IMR-90 (cell line): ENCODE results near the gene TOMM6. TPM values are rescaled to one million over a fixed set of nuclear protein-coding genes. Genes with fewer than 3 reads are reported as not detected.

Source experiments
- ATAC-seq: fragments of 200-7000 bp; cut with Tn5 transposase; 2 replicates; pipeline ENCODE4 v1.9.1; 2020; ENCODE audit warnings: low read depth, mild to moderate bottlenecking, moderate library complexity
- BruUV-seq: library from RNA; stranded (reverse); fragments of 400-500 nt; replicated peaks from 2 replicates; lab custom pipeline; 2021; lab: Mats Ljungman, UMichigan
- CTCF ChIA-PET: fragments of 300-600 bp; formaldehyde crosslinking; extraction: SDS; loops from one replicate; lab custom pipeline; 2021; ENCODE audit warnings: antibody characterized with exemption; lab: Yijun Ruan, JAX
- POLR2A ChIA-PET: fragments of 300-600 bp; sonication (Branson Sonifier 250); formaldehyde crosslinking; loops from one replicate; lab custom pipeline; 2022; ENCODE audit warnings: antibody characterized with exemption; ENCODE audit not compliant: unreplicated experiment; lab: Charles Lee
- DNase-seq: peaks from one replicate; pipeline ENCODE4 v3.0.0; 2013
- H2AFZ ChIP-seq: replicated peaks from 2 replicates; pipeline ENCODE3; 2013; ENCODE audit warnings: low read length, mild to moderate bottlenecking; ENCODE audit not compliant: poor library complexity
- H2AK5ac ChIP-seq: 2 replicates; pipeline ENCODE4 v1.6.1; 2013; ENCODE audit warnings: low read depth, low read length, inconsistent platforms
- H2AK9ac ChIP-seq: replicated peaks from 2 replicates; pipeline ENCODE3; 2013; ENCODE audit warnings: mild to moderate bottlenecking, low read depth, low read length, moderate library complexity; ENCODE audit not compliant: poor library complexity
- H2BK120ac ChIP-seq: 2 replicates; pipeline ENCODE4 v1.6.1; 2013; ENCODE audit warnings: low read depth, low read length, inconsistent platforms
- H2BK15ac ChIP-seq: 3 replicates; pipeline ENCODE4 v1.6.1; 2013; ENCODE audit warnings: low read depth, low read length, inconsistent platforms
- H2BK20ac ChIP-seq: 2 replicates; pipeline ENCODE4 v1.6.1; 2013; ENCODE audit warnings: low read depth, mild to moderate bottlenecking, inconsistent platforms, low read length, moderate library complexity
- H2BK5ac ChIP-seq: 2 replicates; pipeline ENCODE4 v1.6.1; 2013; ENCODE audit warnings: mild to moderate bottlenecking, low read depth, low read length, inconsistent platforms; ENCODE audit not compliant: poor library complexity, severe bottlenecking
- H3K14ac ChIP-seq: replicated peaks from 2 replicates; pipeline ENCODE4 v1.6.1; 2013; ENCODE audit warnings: low read depth, low read length, inconsistent platforms
- H3K18ac ChIP-seq: 2 replicates; pipeline ENCODE4 v1.6.1; 2013; ENCODE audit warnings: low read depth, low read length, control low read depth
- H3K23ac ChIP-seq: 2 replicates; pipeline ENCODE4 v1.6.1; 2013; ENCODE audit warnings: low read depth, low read length, inconsistent platforms
- H3K27ac ChIP-seq: 2 replicates; pipeline ENCODE4 v1.5.1; 2013; ENCODE audit warnings: mild to moderate bottlenecking, control low read depth, low read length; ENCODE audit not compliant: insufficient read depth
- H3K27me3 ChIP-seq: 2 replicates; pipeline ENCODE4 v1.6.1; 2013; ENCODE audit warnings: low read length; ENCODE audit not compliant: control insufficient read depth, insufficient read depth
- H3K36me3 ChIP-seq: 2 replicates; pipeline ENCODE4 v1.6.1; 2013; ENCODE audit warnings: low read length, mixed read lengths; ENCODE audit not compliant: control insufficient read depth, insufficient read depth
- H3K4ac ChIP-seq: 2 replicates; pipeline ENCODE4 v1.6.1; 2013; ENCODE audit warnings: low read depth, low read length, inconsistent platforms
- H3K4me1 ChIP-seq: 2 replicates; pipeline ENCODE4 v1.6.1; 2013; ENCODE audit warnings: low read length, mixed read lengths; ENCODE audit not compliant: control insufficient read depth, insufficient read depth
- H3K4me2 ChIP-seq: 2 replicates; pipeline ENCODE4 v1.6.1; 2013; ENCODE audit warnings: low read depth, mild to moderate bottlenecking, control low read depth, low read length, moderate library complexity
- H3K4me3 ChIP-seq: 2 replicates; pipeline ENCODE4 v1.5.1; 2013; ENCODE audit warnings: low read depth, mild to moderate bottlenecking, control low read depth, low read length, moderate library complexity; ENCODE audit not compliant: insufficient read depth
- H3K56ac ChIP-seq: 2 replicates; pipeline ENCODE4 v1.6.1; 2013; ENCODE audit warnings: low read length, inconsistent platforms; ENCODE audit not compliant: insufficient read depth; ENCODE audit errors: extremely low read depth
- H3K79me1 ChIP-seq, 2 experiments: 2 replicates each; pipeline ENCODE4 v1.6.1; 2013; ENCODE audit warnings: low read length in 2 of 2, inconsistent platforms in 1 of 2, low read depth in 1 of 2
- H3K9ac ChIP-seq: 2 replicates; pipeline ENCODE4 v1.6.1; 2013; ENCODE audit warnings: low read depth, low read length, control low read depth
- H3K9me1 ChIP-seq: 2 replicates; pipeline ENCODE4 v1.6.1; 2013; ENCODE audit warnings: low read length, inconsistent platforms; ENCODE audit not compliant: insufficient read depth
- H3K9me3 ChIP-seq: 2 replicates; pipeline ENCODE4 v1.6.1; 2013; ENCODE audit warnings: low read length; ENCODE audit not compliant: control insufficient read depth, insufficient read depth
- H4K20me1 ChIP-seq: 2 replicates; pipeline ENCODE4 v1.6.1; 2013; ENCODE audit warnings: low read length, inconsistent platforms; ENCODE audit not compliant: insufficient read depth
- H4K5ac ChIP-seq: 2 replicates; pipeline ENCODE4 v1.6.1; 2013; ENCODE audit warnings: mild to moderate bottlenecking, low read depth, low read length, control low read depth
- H4K8ac ChIP-seq, 2 experiments: 2 replicates each; pipeline ENCODE4 v1.6.1; 2013; ENCODE audit warnings: low read depth in 2 of 2, low read length in 2 of 2, control low read depth in 1 of 2, inconsistent platforms in 1 of 2
- H4K91ac ChIP-seq: 2 replicates; pipeline ENCODE4 v1.6.1; 2013; ENCODE audit warnings: low read depth, low read length, inconsistent platforms; ENCODE audit not compliant: insufficient read depth
- BHLHE40 ChIP-seq: fragments of 150-350 bp; IDR thresholded peaks from 2 replicates; pipeline ENCODE4 v1.6.1; 2016; ENCODE audit warnings: mild to moderate bottlenecking, low read depth, low read length
- CEBPB ChIP-seq: IDR thresholded peaks from 2 replicates; pipeline ENCODE4 v1.6.1; 2012; ENCODE audit warnings: low read depth, low read length, improper control_type of control experiment
- ELK1 ChIP-seq: fragments of 150-350 bp; IDR thresholded peaks from 2 replicates; pipeline ENCODE4 v1.6.1; 2016; ENCODE audit warnings: low read depth, mild to moderate bottlenecking, low read length, moderate library complexity, borderline replicate concordance
- FOS ChIP-seq: fragments of 150-350 bp; IDR thresholded peaks from 2 replicates; pipeline ENCODE4 v1.6.1; 2016; ENCODE audit warnings: low read depth, low read length
- MAFK ChIP-seq: IDR thresholded peaks from 2 replicates; pipeline ENCODE4 v1.6.1; 2012; ENCODE audit warnings: low read depth, low read length, improper control_type of control experiment
- MAZ ChIP-seq: IDR thresholded peaks from 2 replicates; pipeline ENCODE4 v1.6.1; 2012; ENCODE audit warnings: low read depth, mild to moderate bottlenecking, low read length, improper control_type of control experiment, moderate library complexity, borderline replicate concordance
- MXI1 ChIP-seq: IDR thresholded peaks from 2 replicates; pipeline ENCODE4 v1.6.1; 2012; ENCODE audit warnings: low read depth, mild to moderate bottlenecking, low read length, moderate library complexity, borderline replicate concordance
- NFE2L2 ChIP-seq: fragments of 150-350 bp; IDR thresholded peaks from 2 replicates; pipeline ENCODE4 v1.6.1; 2016; ENCODE audit warnings: low read depth, mild to moderate bottlenecking, low read length
- POLR2A ChIP-seq: IDR thresholded peaks from 2 replicates; pipeline ENCODE4 v1.6.1; 2012; ENCODE audit warnings: mild to moderate bottlenecking, low read depth, low read length
- RAD21 ChIP-seq: IDR thresholded peaks from 2 replicates; pipeline ENCODE4 v1.6.1; 2012; ENCODE audit warnings: low read length, improper control_type of control experiment
- RCOR1 ChIP-seq: IDR thresholded peaks from 2 replicates; pipeline ENCODE4 v1.6.1; 2012; ENCODE audit warnings: mild to moderate bottlenecking, low read length, improper control_type of control experiment; ENCODE audit not compliant: insufficient replicate concordance
- RFX5 ChIP-seq: IDR thresholded peaks from 2 replicates; pipeline ENCODE4 v1.8.0; 2012; ENCODE audit warnings: low read depth, mild to moderate bottlenecking, low read length, moderate library complexity
- SMC3 ChIP-seq: fragments of 150-350 bp; IDR thresholded peaks from 2 replicates; pipeline ENCODE4 v1.6.1; 2016; ENCODE audit warnings: low read depth, mild to moderate bottlenecking, antibody characterized with exemption, low read length, moderate library complexity
- USF2 ChIP-seq: fragments of 150-350 bp; IDR thresholded peaks from 2 replicates; pipeline ENCODE4 v1.6.1; 2017; ENCODE audit warnings: mild to moderate bottlenecking, antibody characterized with exemption, low read length, low read depth
- WGBS, 2 experiments: methylation state at CpG; one replicate each; pipeline versions ENCODE4 v1.1.5 to v1.1.7; 2013; ENCODE audit warnings: missing lambda C conversion rate in 2 of 2; ENCODE audit not compliant: insufficient read length in 1 of 2; ENCODE audit errors: extremely low coverage in 2 of 2; 5-methylcytosine and 5-hydroxymethylcytosine counted together
- dilution Hi-C: fragments of 300-500 bp; cut with HindIII; formaldehyde crosslinking; loops from one replicate; pipeline ENCODE4 v1.14.3; 2018; ENCODE audit warnings: low sequenced_read_pairs; ENCODE audit not compliant: unreplicated experiment
- in situ Hi-C: fragments of 300-500 bp; cut with MboI; formaldehyde crosslinking; loops from 3 replicates; pipeline ENCODE4 v1.14.3; 2019; ENCODE audit warnings: low sequenced_read_pairs, inconsistent platforms, mixed read lengths
- intact Hi-C: fragments of 100-400 bp; cut with micrococcal nuclease; formaldehyde crosslinking; loops from 2 replicates; pipeline ENCODE4 v1.10.0; 2022
- polyA plus RNA-seq, 3 experiments: library from polyadenylated mRNA; depleted of rRNA; stranded (reverse); fragments of >200 nt; gene quantifications; 2 replicates each; pipeline ENCODE4 v1.2.3, GENCODE V29; 2012; ENCODE audit warnings: low replicate concordance in 1 of 3
- total RNA-seq: library from RNA; depleted of rRNA; stranded (reverse); fragments of >200 nt; gene quantifications from 2 replicates; pipeline ENCODE4 v1.2.3, GENCODE V29; 2012
- TF ChIP-seq, protein P1 (sequence below): conservative IDR thresholded peaks from 2 replicates; pipeline ENCODE4 v1.5.1; 2012; ENCODE audit warnings: mild to moderate bottlenecking, low read depth, low read length, improper control_type of control experiment

Gene TOMM6
- total and polyA plus RNA-seq, 2 of the 4 experiments (the other 2 are of a cell fraction): 128 to 227 TPM

DNA sequence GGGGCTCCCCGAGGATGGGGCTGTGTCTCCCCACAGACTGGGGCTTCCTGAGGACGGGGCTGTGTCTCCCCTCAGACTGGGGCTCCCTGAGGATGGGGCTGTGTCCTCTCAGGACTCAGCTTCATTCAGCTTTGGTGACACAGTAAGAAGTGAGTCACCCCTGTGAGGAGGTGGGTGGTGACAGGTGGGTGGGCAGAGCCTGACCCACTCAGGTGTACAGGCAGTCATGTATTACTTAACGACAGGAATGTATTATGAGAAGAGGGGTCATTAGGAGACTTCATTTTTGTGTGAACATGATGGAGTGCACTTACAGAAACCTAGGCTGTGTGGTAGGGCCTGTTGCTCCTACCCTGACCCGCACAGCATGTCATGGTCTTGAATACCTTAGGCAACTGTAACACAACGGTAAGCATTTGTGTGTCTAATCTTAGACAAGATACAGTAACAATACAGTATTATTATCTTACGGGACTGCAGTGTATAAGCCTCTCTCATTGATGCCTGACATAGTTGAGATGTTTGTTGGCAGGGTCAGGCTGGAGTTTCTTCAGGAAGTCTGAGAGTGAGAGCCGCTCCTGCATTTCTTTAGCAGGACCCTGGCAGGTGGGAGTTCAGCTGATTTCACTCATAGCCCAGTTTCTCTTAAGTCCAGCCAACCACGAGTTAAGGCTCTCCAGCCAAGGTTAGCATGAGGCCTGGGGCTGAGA is 29.4 kb upstream of the TOMM6 start:
- Histone ChIP-seq H3K56ac (no peak overlapping the region), H3K9me1 (no peaks in the 10 kb centered on the region; the same call in 1 of the 2 replicates), H2BK120ac (no peak overlapping the region), H2AFZ (no peak overlapping the region), H3K4me3 (no peak overlapping the region), H4K5ac (no peak overlapping the region), H3K9ac (no peak overlapping the region), H2AK5ac (no peak overlapping the region), H3K14ac (no peak overlapping the region), H3K36me3 (no peaks in the 10 kb centered on the region), H3K18ac (no peak overlapping the region), H3K79me1 (no peaks in the 10 kb centered on the region), H3K27ac (no peak overlapping the region), H3K4me2 (no peak overlapping the region), H3K4ac (no peak overlapping the region), H4K20me1 (no peaks in the 10 kb centered on the region), H3K27me3 (peaks cover 34% of the 10 kb centered on the region), H3K9me3 (no peaks in the 10 kb centered on the region), H4K8ac (no peak overlapping the region), H3K23ac (no peak overlapping the region), H4K91ac (no peak overlapping the region), H3K4me1 (peaks cover 3% of the 10 kb centered on the region; the same call in 1 of the 2 replicates), H2BK5ac (no peak overlapping the region), H2AK9ac (no peak overlapping the region), H2BK15ac (no peak overlapping the region), H2BK20ac (no peak overlapping the region)
- intact Hi-C loops: no loop called here
- no TSS peak for BruUV-seq
- ChIA-PET CTCF (no interaction called here), POLR2A (no interaction called here)
- DNase-seq: peak; percentile 29
- no CpG with 5 or more reads among the region's 8 CpGs for WGBS, 2 experiments
- in situ Hi-C loops: no loop called here
- dilution Hi-C loops: no loop called here
- peak; percentile 71 for ATAC-seq
- no peak for TF ChIP-seq SMC3
- TF ChIP-seq POLR2A: no peak
- TF ChIP-seq RFX5: no peak
- TF ChIP-seq MAFK: no peak
- TF ChIP-seq RAD21: no peak
- TF ChIP-seq, protein P1, sequence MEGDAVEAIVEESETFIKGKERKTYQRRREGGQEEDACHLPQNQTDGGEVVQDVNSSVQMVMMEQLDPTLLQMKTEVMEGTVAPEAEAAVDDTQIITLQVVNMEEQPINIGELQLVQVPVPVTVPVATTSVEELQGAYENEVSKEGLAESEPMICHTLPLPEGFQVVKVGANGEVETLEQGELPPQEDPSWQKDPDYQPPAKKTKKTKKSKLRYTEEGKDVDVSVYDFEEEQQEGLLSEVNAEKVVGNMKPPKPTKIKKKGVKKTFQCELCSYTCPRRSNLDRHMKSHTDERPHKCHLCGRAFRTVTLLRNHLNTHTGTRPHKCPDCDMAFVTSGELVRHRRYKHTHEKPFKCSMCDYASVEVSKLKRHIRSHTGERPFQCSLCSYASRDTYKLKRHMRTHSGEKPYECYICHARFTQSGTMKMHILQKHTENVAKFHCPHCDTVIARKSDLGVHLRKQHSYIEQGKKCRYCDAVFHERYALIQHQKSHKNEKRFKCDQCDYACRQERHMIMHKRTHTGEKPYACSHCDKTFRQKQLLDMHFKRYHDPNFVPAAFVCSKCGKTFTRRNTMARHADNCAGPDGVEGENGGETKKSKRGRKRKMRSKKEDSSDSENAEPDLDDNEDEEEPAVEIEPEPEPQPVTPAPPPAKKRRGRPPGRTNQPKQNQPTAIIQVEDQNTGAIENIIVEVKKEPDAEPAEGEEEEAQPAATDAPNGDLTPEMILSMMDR: no peak
- no peak for TF ChIP-seq ELK1
- no peak for TF ChIP-seq FOS
- TF ChIP-seq NFE2L2: no peak
- no peak for TF ChIP-seq RCOR1
- no peak for TF ChIP-seq MXI1
- TF ChIP-seq CEBPB: no peak
- TF ChIP-seq BHLHE40: no peak
- TF ChIP-seq USF2: no peak
- TF ChIP-seq MAZ: no peak
